SK-N-SH (cell line): ENCODE measurements around the gene PTPRG.

Experiments used
- ELF1 ChIP-seq: IDR thresholded peaks from 2 replicates; pipeline ENCODE4 v1.4.0; 2012
- EZH2phosphoT487 ChIP-seq: fragments of 200-600 bp; sonication (generic); IDR thresholded peaks from 2 replicates; pipeline ENCODE4 v1.6.1; 2017; ENCODE audit warnings: low read depth, mixed run types, mild to moderate bottlenecking, antibody characterized with exemption, moderate library complexity, borderline replicate concordance
- FOXM1 ChIP-seq: IDR thresholded peaks from 2 replicates; pipeline ENCODE4 v1.4.0; 2012; ENCODE audit warnings: low read depth, mild to moderate bottlenecking
- JUND ChIP-seq: IDR thresholded peaks from 2 replicates; pipeline ENCODE4 v1.4.0; 2012
- MXI1 ChIP-seq: IDR thresholded peaks from 2 replicates; pipeline ENCODE4 v1.6.1; 2012; ENCODE audit warnings: mild to moderate bottlenecking, low read depth, low read length, improper control_type of control experiment
- POLR2AphosphoS5 ChIP-seq: IDR thresholded peaks from 2 replicates; pipeline ENCODE4 v1.6.1; 2012; ENCODE audit warnings: low read depth, low read length
- RAD21 ChIP-seq: IDR thresholded peaks from 2 replicates; pipeline ENCODE4 v1.6.1; 2012; ENCODE audit warnings: mild to moderate bottlenecking, low read length
- RXRA ChIP-seq: IDR thresholded peaks from 2 replicates; pipeline ENCODE4 v1.4.0; 2012; ENCODE audit warnings: low read depth, mild to moderate bottlenecking, borderline replicate concordance
- TAF1 ChIP-seq: IDR thresholded peaks from 2 replicates; pipeline ENCODE4 v1.6.1; 2012; ENCODE audit warnings: low read depth, mild to moderate bottlenecking, low read length, moderate library complexity, borderline replicate concordance
- TCF12 ChIP-seq: IDR thresholded peaks from 2 replicates; pipeline ENCODE4 v1.4.0; 2012
- TF ChIP-seq, protein P1 (sequence below): fragments of 200-600 bp; sonication (generic); IDR thresholded peaks from 2 replicates; pipeline ENCODE4 v1.6.1; 2017; ENCODE audit warnings: antibody characterized with exemption, mild to moderate bottlenecking, moderate library complexity
- TF ChIP-seq, protein P2 (sequence below): IDR thresholded peaks from 2 replicates; pipeline ENCODE4 v1.6.1; 2012; ENCODE audit warnings: mild to moderate bottlenecking, low read depth, low read length, moderate library complexity
- TF ChIP-seq, protein P3 (sequence below): IDR thresholded peaks from 2 replicates; pipeline ENCODE4 v1.4.0; 2012; ENCODE audit warnings: low read depth

DNA sequence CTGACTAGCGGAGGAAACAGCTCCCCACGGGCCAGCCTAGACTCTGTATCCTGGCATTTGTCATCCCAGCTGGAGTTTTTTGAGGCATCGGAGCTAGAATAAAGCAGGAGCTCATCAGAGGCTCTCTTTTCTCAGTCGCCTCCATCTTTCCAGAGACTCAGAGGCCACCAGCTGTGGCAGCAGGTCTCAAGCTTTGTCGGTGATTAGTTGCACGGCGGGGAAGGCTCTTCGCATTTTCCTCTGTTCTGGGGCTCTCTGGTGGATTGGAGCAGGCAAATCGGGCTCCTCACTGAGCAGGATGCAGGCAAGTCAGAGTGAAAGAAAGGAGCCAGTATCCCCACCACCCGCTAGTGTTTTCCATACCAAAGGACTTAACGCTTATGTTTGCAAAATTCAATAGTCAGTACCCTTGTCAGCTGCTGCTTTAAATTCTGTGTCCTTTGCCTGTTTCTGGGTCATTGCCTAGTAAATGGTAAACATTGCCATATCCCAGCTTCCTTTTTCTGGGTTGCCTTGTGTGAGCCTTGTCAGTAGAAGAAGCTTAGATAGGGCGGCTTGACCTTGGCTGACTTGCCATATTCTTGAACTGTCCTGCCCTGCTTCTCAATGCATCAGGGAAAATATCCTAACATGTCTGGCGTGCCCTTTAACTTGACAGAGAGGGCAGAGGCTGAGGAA lies 127.1 kb downstream of the PTPRG start:
- TF ChIP-seq FOXM1, result no peak
- no peak for TF ChIP-seq RXRA
- TF ChIP-seq TCF12, result no peak
- TF ChIP-seq, protein P1, sequence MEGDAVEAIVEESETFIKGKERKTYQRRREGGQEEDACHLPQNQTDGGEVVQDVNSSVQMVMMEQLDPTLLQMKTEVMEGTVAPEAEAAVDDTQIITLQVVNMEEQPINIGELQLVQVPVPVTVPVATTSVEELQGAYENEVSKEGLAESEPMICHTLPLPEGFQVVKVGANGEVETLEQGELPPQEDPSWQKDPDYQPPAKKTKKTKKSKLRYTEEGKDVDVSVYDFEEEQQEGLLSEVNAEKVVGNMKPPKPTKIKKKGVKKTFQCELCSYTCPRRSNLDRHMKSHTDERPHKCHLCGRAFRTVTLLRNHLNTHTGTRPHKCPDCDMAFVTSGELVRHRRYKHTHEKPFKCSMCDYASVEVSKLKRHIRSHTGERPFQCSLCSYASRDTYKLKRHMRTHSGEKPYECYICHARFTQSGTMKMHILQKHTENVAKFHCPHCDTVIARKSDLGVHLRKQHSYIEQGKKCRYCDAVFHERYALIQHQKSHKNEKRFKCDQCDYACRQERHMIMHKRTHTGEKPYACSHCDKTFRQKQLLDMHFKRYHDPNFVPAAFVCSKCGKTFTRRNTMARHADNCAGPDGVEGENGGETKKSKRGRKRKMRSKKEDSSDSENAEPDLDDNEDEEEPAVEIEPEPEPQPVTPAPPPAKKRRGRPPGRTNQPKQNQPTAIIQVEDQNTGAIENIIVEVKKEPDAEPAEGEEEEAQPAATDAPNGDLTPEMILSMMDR, result no peak
- TF ChIP-seq EZH2phosphoT487, result no peak
- TF ChIP-seq JUND, result no peak
- TF ChIP-seq MXI1, result no peak
- TF ChIP-seq, protein P2, sequence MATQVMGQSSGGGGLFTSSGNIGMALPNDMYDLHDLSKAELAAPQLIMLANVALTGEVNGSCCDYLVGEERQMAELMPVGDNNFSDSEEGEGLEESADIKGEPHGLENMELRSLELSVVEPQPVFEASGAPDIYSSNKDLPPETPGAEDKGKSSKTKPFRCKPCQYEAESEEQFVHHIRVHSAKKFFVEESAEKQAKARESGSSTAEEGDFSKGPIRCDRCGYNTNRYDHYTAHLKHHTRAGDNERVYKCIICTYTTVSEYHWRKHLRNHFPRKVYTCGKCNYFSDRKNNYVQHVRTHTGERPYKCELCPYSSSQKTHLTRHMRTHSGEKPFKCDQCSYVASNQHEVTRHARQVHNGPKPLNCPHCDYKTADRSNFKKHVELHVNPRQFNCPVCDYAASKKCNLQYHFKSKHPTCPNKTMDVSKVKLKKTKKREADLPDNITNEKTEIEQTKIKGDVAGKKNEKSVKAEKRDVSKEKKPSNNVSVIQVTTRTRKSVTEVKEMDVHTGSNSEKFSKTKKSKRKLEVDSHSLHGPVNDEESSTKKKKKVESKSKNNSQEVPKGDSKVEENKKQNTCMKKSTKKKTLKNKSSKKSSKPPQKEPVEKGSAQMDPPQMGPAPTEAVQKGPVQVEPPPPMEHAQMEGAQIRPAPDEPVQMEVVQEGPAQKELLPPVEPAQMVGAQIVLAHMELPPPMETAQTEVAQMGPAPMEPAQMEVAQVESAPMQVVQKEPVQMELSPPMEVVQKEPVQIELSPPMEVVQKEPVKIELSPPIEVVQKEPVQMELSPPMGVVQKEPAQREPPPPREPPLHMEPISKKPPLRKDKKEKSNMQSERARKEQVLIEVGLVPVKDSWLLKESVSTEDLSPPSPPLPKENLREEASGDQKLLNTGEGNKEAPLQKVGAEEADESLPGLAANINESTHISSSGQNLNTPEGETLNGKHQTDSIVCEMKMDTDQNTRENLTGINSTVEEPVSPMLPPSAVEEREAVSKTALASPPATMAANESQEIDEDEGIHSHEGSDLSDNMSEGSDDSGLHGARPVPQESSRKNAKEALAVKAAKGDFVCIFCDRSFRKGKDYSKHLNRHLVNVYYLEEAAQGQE, result no peak
- no peak for TF ChIP-seq POLR2AphosphoS5
- no peak for TF ChIP-seq RAD21
- no peak for TF ChIP-seq ELF1
- TF ChIP-seq, protein P3, sequence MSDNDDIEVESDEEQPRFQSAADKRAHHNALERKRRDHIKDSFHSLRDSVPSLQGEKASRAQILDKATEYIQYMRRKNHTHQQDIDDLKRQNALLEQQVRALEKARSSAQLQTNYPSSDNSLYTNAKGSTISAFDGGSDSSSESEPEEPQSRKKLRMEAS, result no peak
- no peak for TF ChIP-seq TAF1
